H1 (cell line): ENCODE measurements around the gene SH3PXD2B.

Experiments
- CEBPB ChIP-seq: IDR thresholded peaks from 2 replicates; pipeline ENCODE4 v1.6.1; 2012; ENCODE audit warnings: low read depth, low read length
- EZH2 ChIP-seq: fragments of 200-600 bp; sonication (generic); IDR thresholded peaks from 2 replicates; pipeline ENCODE4 v1.7.1; 2012; ENCODE audit warnings: low read depth, mild to moderate bottlenecking, moderate library complexity, low read length, inconsistent platforms; ENCODE audit not compliant: severe bottlenecking
- JUN ChIP-seq: IDR thresholded peaks from 2 replicates; pipeline ENCODE4 v1.6.1; 2011; ENCODE audit warnings: low read depth, mild to moderate bottlenecking, improper control_type of control experiment, low read length
- POLR2A ChIP-seq, 2 experiments: IDR thresholded peaks; 1 replicate in 1 of 2; 2 replicates in 1 of 2; pipeline ENCODE4 v1.6.1; 2011; ENCODE audit warnings: low read depth in 2 of 2, low read length in 2 of 2, mild to moderate bottlenecking in 2 of 2; ENCODE audit errors: control extremely low read depth in 1 of 2
- POLR2AphosphoS5 ChIP-seq: IDR thresholded peaks from 2 replicates; pipeline ENCODE4 v1.6.1; 2011; ENCODE audit warnings: low read depth, low read length
- RFX5 ChIP-seq: IDR thresholded peaks from 2 replicates; pipeline ENCODE4 v1.6.1; 2011; ENCODE audit warnings: low read depth, low read length, improper control_type of control experiment, borderline replicate concordance
- TF ChIP-seq, protein P1 (sequence below), 3 experiments: IDR thresholded peaks; 1 replicate in 2 of 3; 2 replicates in 1 of 3; pipeline versions ENCODE4 v1.5.1 to v1.6.1; 2011; ENCODE audit warnings: low read length in 3 of 3, mild to moderate bottlenecking in 3 of 3, inconsistent platforms in 2 of 3, low read depth in 1 of 3, moderate library complexity in 1 of 3; ENCODE audit not compliant: insufficient read depth in 1 of 3; ENCODE audit errors: control extremely low read depth in 1 of 3
- TF ChIP-seq, protein P2 (sequence below): IDR thresholded peaks from 2 replicates; pipeline ENCODE4 v1.6.1; 2011; ENCODE audit warnings: low read length, improper control_type of control experiment

DNA sequence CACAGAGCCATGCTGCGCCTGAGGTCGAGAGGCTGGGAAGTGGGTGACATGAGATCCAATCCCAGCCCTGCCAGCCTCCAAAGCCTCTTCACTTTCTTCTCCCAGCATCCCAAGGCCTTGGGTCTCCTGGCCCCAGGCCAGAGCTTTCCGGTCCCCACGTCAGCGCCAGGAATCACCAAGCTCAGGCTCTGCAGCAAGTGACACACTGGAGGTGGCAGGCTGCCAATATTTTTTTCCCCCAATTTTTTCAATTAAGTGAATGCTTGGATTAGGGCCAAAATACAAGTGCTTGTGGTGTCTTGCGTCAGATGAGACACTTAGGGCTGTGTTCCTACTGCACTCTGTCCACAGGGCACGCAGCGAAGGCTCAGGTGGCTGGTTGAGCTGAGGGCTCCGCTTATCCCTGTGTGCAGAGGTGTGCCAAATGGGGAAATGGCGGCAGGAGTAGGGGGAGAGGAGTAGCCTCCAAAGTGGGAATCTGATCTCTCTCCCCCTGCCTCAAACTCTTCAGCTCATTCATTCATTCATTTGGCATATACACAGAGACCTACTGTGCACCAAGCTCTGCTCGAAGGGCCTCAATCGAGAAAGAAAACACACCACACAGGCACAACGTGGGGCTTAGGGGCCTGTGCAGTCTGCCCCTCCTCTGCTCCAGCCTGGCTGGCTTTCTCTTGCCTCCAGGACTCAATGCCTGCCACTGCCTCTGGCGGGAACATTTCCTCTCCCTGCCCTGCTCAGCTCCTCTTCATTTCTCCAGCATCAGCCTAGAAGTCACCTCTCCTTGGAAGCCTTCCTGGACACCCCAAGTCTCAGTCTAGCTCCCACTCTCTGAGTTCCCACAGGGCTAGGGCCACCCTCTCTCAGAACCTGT, 16.6 kb downstream of the SH3PXD2B start:
- TF ChIP-seq POLR2A (IDR thresholded peaks at IDR 0.05; ENCODE audit: control extremely low read depth in 1 of 2, low read depth in 2 of 2, low read length in 2 of 2), result no peak
- no peak for TF ChIP-seq JUN
- TF ChIP-seq, protein P1, sequence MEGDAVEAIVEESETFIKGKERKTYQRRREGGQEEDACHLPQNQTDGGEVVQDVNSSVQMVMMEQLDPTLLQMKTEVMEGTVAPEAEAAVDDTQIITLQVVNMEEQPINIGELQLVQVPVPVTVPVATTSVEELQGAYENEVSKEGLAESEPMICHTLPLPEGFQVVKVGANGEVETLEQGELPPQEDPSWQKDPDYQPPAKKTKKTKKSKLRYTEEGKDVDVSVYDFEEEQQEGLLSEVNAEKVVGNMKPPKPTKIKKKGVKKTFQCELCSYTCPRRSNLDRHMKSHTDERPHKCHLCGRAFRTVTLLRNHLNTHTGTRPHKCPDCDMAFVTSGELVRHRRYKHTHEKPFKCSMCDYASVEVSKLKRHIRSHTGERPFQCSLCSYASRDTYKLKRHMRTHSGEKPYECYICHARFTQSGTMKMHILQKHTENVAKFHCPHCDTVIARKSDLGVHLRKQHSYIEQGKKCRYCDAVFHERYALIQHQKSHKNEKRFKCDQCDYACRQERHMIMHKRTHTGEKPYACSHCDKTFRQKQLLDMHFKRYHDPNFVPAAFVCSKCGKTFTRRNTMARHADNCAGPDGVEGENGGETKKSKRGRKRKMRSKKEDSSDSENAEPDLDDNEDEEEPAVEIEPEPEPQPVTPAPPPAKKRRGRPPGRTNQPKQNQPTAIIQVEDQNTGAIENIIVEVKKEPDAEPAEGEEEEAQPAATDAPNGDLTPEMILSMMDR (IDR thresholded peaks at IDR 0.05; ENCODE audit: control extremely low read depth in 1 of 3, insufficient read depth in 1 of 3, low read depth in 1 of 3, low read length in 3 of 3), result no peak
- no peak for TF ChIP-seq CEBPB
- TF ChIP-seq, protein P2, sequence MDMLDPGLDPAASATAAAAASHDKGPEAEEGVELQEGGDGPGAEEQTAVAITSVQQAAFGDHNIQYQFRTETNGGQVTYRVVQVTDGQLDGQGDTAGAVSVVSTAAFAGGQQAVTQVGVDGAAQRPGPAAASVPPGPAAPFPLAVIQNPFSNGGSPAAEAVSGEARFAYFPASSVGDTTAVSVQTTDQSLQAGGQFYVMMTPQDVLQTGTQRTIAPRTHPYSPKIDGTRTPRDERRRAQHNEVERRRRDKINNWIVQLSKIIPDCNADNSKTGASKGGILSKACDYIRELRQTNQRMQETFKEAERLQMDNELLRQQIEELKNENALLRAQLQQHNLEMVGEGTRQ, result no peak
- no peak for TF ChIP-seq POLR2AphosphoS5
- no peak for TF ChIP-seq RFX5
- no peak for TF ChIP-seq EZH2
